NCI-H510A treated with DMSO at 0.1 percent for 48 hours (cell line): ENCODE results near the gene PRKAA1.
A peak's percentile ranks its signal among the peaks of the same experiment; 100 is the strongest.

Experiments
- DNase-seq: peaks from one replicate; lab custom pipeline; 2025; lab: John Stamatoyannopoulos, UW

PRKAA1 gene

GRCh38 chr5:40780199-40780598, 18.0 kb downstream of the PRKAA1 start:
- no peak for DNase-seq

- DNase-seq = no peak
Measured at GRCh38 chr5:40779561-40779960, 18.6 kb downstream of the PRKAA1 start.

GRCh38 chr5:40778133-40778532, 20.0 kb downstream of the PRKAA1 start:
- no peak for DNase-seq

GRCh38 chr5:40776658-40776977, 21.6 kb downstream of the PRKAA1 start:
- no peak for DNase-seq

- no peak for DNase-seq
Measured at GRCh38 chr5:40775846-40776657, 22.1 kb downstream of the PRKAA1 start.

- DNase-seq = no peak
Measured at GRCh38 chr5:40775085-40775845, 22.9 kb downstream of the PRKAA1 start.

- DNase-seq = no peak
Measured at GRCh38 chr5:40774623-40775022, 23.6 kb downstream of the PRKAA1 start.

GRCh38 chr5:40770764-40771163, 27.4 kb downstream of the PRKAA1 start:
- DNase-seq = no peak

- no peak for DNase-seq
Measured at GRCh38 chr5:40762705-40763104, 35.5 kb downstream of the PRKAA1 start.

GRCh38 chr5:40757400-40757799, 40.8 kb downstream of the PRKAA1 start:
- DNase-seq = no peak

- peak; percentile 94 for DNase-seq
Measured at GRCh38 chr5:40755407-40756365, 42.5 kb downstream of the PRKAA1 start, which contains the start of gene TTC33. TSS of gene TTC33 (minus strand) at chr5:40755961. CDS start at chr5:40747018, 8,943 bp downstream.

GRCh38 chr5:40755093-40755406, 43.1 kb downstream of the PRKAA1 start:
- peak; percentile 86 for DNase-seq

GRCh38 chr5:40754381-40755092, 43.6 kb downstream of the PRKAA1 start:
- DNase-seq = peak; percentile 22

- DNase-seq = no peak
Measured at GRCh38 chr5:40746703-40747102, 51.5 kb downstream of the PRKAA1 start.

- no peak for DNase-seq
Measured at GRCh38 chr5:40743771-40744170, 54.4 kb downstream of the PRKAA1 start.

GRCh38 chr5:40738502-40738901, 59.7 kb downstream of the PRKAA1 start:
- DNase-seq = no peak

- peak; percentile 43 for DNase-seq
Measured at GRCh38 chr5:40736103-40736875, 61.9 kb downstream of the PRKAA1 start.

GRCh38 chr5:40735609-40736008, 62.6 kb downstream of the PRKAA1 start:
- no peak for DNase-seq

- DNase-seq = no peak
Measured at GRCh38 chr5:40734986-40735385, 63.2 kb downstream of the PRKAA1 start.

- DNase-seq = no peak
Measured at GRCh38 chr5:40733879-40734563, 64.2 kb downstream of the PRKAA1 start.
